Effector CD8-positive, alpha-beta T cell (primary cell): ENCODE data around the gene METTL25B.
A peak's percentile ranks its signal among the peaks of the same experiment; 100 is the strongest.
"Not testable (repeated sequence)": the region's sequence is repeated elsewhere in the genome, so short reads cannot be mapped to it uniquely, and the experiment has no call there.

ENCODE experiments used
- DNase-seq: peaks from one replicate; lab custom pipeline; 2025; lab: John Stamatoyannopoulos, UW

The METTL25B gene

GRCh38 chr1:156748670-156749418 is 20.6 kb downstream of the METTL25B start:
- no peak for DNase-seq

GRCh38 chr1:156749419-156750118 is 21.3 kb downstream of the METTL25B start:
- no peak for DNase-seq

- no peak for DNase-seq
These were observed 22.0 kb downstream of the METTL25B start for GRCh38 chr1:156750191-156750672.

GRCh38 chr1:156750711-156751450 is 22.6 kb downstream of the METTL25B start:
- DNase-seq = peak; percentile 16

- no peak for DNase-seq
These were observed 23.1 kb downstream of the METTL25B start, which contains the start of gene HDGF for GRCh38 chr1:156751451-156751756. Gene HDGF, minus strand, starts transcription at chr1:156751675. Its CDS starts 246 bp downstream, at chr1:156751429.

- DNase-seq = peak; percentile 95
These were observed 23.6 kb downstream of the METTL25B start for GRCh38 chr1:156751757-156752481.

- DNase-seq = no peak
These were observed 24.7 kb downstream of the METTL25B start for GRCh38 chr1:156752843-156753482.

- DNase-seq = no peak
These were observed 25.9 kb downstream of the METTL25B start for GRCh38 chr1:156754219-156754618.

- no peak for DNase-seq
These were observed 27.3 kb downstream of the METTL25B start for GRCh38 chr1:156755527-156755950.

GRCh38 chr1:156756355-156756754 is 28.1 kb downstream of the METTL25B start:
- no peak for DNase-seq

- not testable (repeated sequence) for DNase-seq
These were observed 29.4 kb downstream of the METTL25B start for GRCh38 chr1:156757572-156758253.

- DNase-seq = no peak
These were observed 32.0 kb downstream of the METTL25B start for GRCh38 chr1:156760092-156760795.

- DNase-seq = no peak
These were observed 32.5 kb downstream of the METTL25B start for GRCh38 chr1:156760796-156761104.

GRCh38 chr1:156765136-156765535 is 36.9 kb downstream of the METTL25B start:
- DNase-seq = not testable (repeated sequence)

- DNase-seq = no peak
These were observed 37.4 kb downstream of the METTL25B start for GRCh38 chr1:156765666-156766065.

- no peak for DNase-seq
These were observed 38.2 kb downstream of the METTL25B start for GRCh38 chr1:156766298-156767100.

- peak; percentile 94 for DNase-seq
These were observed 39.0 kb downstream of the METTL25B start, which contains the start of gene PRCC for GRCh38 chr1:156767101-156767878. Gene PRCC, plus strand, starts transcription at chr1:156767535. Its CDS starts 237 bp downstream, at chr1:156767772.

GRCh38 chr1:156767879-156768604 is 39.8 kb downstream of the METTL25B start:
- peak; percentile 31 for DNase-seq
